Fibroblast of skin of right quadriceps (primary cell): Measurements from ENCODE around the gene IL36A.

Experiments used
- DNase-seq: peaks from one replicate; pipeline ENCODE4 v3.0.0-alpha.2; 2013

IL36A gene, protein sequence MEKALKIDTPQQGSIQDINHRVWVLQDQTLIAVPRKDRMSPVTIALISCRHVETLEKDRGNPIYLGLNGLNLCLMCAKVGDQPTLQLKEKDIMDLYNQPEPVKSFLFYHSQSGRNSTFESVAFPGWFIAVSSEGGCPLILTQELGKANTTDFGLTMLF

DNA sequence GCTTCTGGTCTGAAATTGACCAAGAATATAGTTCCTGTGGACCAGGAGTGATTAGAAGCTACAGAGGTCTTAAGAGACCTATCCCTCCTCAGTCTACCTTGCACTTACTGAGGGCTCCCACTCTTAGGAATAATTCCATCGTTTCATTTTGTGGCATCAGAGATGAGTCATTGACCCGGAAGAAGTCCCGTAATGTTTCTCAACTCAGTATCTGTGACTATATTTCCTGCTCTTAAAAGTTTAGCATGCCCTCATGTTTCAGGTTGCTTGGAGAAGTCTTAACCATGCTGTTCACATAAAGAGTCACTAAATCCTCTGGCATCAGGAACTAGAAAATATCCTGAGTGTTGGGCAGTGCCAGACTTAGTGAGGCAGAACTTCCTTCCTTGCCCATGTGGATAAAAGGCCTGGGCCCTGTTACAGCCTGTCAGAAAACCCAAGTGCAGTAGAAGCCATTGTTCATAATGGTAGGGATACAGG is at the start of gene IL36A:
Gene IL36A, plus strand, starts transcription at position 430 of the 480 bp plus-strand sequence. CDS start 413 bp downstream, outside the sequence.
- no peak for DNase-seq

DNA sequence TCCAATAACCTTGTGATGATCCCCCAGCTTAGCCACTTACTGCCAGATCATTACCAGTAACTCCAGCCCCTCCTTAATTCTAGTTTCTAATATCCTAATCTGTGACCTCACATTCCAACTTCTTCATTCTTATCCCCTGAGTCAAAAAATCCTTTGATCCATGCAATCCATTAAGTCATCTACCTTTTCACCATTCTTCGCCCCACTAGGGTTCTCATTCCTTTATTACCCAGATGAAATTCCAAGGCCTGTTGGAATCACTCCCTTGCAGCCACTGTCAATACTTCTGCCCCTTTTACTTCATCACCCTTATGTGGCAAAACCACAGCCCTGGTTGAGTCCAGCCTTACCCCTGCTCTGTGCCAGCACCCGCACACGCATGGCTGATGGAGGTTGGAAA is 47.7 kb upstream of the IL36A start:
- no peak for DNase-seq

DNA sequence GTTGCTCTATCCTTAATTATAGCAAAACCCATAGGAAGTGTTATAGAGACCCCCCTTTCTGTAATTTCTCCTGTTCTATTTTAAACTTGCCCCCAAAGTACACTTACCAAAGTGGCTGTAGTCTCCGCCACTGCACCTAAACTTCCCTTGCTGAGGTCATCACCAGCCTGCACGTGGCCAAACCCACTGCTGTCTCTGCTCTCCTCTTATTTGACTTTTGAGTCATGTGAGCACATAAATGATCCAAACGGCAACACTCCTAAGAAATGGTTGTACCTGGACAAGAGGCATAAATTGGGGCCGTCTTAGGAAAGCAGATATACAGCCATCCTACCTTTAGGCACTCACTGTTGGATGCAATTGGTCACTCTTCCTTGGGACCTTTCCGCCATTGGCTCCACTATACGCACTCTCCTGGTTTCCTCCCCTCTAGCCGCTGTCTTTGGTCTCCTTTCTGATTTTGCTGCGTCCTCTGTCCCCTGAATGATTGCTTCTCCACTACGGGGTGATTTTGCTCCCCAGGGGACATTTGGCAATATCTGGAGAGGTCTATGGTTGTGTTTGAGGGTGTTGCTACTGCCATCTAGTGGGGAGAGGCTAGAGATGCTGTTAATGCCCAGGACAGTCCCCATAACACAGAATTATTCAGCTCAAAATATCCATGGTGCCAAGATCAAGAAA is 46.7 kb upstream of the IL36A start:
- DNase-seq, result peak; percentile 55

DNA sequence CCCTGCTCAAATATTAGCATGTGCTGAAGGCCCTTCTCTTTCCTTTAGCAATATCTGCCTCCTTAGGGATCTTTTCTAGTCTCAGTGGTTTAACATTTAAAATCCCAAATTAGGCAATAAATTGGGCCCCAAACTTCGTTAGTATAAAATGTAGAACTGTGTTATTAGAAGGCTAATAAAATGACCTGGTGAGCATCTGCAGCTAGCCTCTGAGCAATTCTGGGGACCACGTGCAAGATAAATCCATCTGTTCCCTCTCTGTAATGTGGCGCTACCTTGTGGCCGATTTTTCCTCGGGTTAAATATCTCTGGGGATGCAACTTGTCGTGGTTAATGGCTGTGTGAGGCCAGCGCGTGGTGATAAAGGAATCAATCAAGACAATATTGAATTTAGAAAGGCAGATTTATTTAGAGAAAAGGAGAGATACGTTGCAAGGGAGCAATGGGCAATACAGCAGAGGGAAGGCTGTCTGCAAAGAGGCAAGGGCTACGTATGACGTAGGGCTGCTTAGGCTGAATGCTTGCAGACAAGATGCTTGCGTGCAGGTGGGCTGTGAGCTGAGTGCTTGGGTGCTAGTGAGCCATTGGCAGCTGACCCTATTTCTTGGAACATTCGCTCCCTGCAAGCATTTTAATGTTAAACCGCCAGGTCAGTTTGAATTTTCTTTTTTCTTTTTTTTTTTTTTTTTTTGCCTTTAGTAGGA is 46.0 kb upstream of the IL36A start:
- no peak for DNase-seq

DNA sequence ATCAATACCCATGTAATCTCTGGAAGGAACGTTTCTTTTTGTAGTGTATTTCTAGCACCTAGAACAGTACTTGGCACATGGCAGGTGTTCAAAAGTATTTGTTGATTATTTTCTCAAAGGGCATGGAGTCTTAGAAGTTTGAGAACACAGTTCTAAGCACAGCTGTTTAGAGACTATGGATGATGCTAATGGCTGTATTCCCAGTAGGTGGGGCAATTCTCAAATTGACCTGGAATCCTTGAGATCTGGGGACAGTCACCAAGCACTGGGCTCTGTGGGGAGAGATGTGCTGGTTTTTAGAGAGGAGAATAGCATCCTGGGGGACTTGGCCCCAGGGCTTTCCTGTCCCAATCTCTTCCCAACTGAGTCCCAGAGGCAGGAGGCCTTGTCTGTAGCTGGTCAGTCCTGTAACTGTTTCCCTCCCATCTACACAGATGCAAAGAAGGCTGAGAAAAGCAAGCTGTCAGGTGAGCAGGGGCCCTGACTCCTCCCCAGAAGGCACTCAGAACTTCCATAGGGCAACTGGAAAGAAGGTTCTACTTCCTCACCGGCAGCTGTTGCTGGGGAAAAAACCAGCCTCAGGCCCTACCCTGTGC is 44.9 kb upstream of the IL36A start:
- DNase-seq, result no peak

DNA sequence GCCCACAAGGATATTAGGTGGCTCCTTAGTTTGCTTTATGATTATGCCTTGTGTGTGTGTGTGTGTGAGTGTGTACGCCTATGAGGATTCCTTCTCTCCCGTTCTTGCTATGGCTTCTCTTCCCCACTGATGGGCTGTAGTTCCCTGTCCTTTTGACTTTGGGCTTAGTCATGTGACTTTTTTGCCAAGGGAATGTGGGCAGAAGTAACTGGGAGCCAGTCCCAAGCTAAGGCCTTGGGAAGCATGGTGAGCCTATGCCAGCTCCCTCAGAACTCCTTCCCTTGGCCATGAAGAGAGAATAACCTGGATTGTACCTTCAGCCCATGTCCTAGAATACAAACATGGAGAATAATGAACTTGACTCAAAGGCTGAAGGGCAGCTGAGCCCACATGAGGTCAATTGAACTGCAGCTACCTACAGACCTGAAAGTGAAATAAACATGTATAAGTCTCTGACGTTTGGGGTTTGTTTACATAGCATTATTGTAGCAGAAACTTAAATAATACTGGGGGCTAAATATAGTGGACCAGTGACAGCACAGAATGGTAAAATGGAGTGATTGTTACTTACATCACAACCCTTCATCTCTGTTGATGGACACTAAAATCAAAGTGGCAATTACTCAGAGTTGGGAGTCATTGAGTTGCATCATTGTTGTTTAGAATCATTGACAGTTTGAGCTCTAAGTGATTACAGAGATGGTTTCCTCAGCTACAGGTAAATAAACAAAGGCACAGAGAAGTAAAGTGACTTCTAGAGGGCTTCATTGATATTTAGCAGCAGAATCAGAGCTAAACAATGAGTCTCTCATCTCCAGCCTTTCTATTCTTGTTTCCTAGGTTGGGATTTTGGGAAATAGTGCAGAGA is 42.7 kb upstream of the IL36A start:
- DNase-seq, result no peak

DNA sequence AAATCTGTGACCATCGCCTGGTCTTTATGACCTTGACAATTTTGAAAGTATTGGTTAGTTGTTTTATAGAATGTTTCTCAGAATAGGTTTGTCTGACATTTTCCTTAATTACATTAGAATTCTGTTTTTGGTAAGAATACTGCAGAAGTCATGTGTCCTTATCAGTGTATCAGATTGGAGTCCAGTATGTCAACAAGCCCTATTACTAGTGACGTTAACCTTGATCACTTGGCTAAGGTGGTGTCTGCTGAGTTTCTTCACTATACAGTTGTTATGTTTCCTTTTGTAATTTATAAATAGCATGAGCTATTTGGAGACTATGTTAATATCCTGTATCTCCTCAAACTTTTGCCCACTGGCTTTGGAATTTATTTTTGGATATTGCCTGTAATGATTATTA is 38.2 kb upstream of the IL36A start:
- no peak for DNase-seq

DNA sequence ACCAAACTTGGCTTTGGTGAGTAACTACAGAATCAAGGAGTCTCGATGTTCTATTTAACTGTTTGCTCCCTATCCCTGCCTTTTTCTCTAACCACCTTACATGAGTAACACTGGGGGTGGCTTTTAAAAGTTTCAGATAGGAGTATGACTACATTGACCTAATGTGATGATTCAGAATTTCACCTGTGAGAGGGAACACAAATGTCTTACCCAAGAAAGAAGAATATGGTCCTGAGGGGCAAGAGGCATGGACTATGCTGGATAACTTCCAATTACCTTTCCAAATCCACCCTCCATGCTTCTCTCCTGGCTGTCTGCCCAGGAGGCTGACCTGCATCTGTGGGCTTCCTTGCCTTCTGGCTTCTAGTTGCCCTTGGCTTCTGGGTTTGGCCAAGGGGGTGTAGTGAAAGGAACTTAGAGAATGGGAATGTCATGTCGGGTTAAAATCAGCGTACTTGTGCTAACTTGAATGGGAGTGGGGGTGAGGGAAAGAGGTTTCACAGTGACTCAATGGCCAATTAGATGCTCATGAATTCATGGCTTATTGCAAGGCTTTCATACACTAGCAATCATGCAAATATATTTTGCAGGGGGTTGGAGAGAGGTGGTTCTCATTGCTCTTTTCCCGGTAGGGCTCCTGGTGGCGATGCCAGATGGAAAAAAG is 32.7 kb upstream of the IL36A start:
- DNase-seq, result no peak

DNA sequence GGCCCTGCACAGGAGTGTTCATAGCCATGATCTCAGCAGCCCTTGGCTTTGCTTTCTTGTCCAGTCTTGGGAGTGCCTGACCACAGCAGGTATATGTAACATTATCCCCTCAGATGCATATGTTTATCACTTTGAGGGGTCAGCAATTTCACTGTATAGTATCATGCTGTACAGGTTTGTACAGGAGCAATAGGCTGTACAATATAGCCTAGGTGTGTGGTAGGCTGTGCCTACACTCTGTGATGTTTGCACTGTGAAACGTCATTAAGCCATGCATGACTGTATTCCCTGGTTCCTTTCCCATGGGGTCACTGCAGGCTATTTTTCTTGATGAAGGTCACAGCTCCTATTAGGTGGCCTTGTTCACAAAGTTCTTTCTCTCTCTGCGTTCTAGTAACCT is 32.1 kb upstream of the IL36A start:
- DNase-seq, result no peak

DNA sequence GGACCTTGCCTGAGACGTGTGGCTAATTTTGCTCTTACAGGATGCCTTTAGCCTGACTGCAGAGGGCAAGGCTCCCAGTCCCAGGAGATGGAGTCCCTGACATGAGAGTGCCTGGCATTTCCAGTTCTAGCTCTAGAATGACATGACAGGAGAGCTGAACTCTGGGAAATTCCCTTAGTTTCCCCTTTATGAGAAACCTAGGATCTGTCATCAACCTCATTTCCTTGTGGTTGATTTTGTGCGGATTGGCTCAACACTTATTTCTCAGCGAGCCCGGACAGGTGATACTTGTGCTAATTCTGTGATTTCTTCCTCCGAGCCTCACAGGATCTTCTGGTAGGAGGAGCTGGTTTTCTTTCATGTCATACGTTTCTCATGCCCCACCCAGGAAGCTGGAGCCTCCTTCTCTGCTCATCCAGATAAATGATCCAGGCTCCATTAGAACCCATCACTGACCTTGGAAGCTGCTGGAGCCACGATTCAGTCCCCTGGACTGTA is 27.7 kb upstream of the IL36A start, which contains the start of gene IL36G:
Gene IL36G, plus strand, starts transcription at position 448 of the 498 bp plus-strand sequence. CDS start 633 bp downstream, outside the sequence.
- DNase-seq, result no peak

DNA sequence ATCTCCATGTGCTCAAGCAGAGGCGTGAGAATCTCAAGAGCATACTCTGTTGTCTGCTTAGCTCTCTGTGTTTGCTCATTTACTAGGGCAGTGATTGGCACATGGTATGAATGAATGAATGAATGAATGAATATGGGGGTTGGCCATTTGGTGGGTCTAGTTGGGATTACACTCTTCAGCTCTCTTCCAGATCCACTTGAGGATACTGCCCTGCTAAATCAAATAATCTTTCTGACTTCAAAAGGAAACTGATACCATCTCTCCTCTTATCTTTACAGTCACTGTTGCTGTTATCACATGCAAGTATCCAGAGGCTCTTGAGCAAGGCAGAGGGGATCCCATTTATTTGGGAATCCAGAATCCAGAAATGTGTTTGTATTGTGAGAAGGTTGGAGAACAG is 25.5 kb upstream of the IL36A start:
- no peak for DNase-seq

DNA sequence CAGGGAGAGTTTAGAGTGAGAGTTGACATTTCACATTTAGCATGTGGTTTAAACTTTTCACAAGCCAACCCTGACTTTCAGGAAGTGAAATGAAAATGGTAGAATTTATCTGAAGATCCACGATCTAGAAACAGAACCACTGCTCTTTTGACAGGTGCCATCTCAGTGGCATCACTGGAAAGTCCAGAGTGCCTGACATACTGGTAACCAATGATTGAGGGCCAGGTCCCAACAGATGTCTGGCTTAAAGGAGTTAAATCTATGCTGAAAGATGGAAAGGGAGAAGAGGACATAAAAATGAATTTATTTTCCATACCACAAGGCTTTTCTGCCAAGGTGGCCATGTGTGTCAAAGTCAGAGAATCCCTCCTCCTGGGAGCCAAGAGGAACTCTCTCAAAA is 24.7 kb upstream of the IL36A start:
- no peak for DNase-seq

DNA sequence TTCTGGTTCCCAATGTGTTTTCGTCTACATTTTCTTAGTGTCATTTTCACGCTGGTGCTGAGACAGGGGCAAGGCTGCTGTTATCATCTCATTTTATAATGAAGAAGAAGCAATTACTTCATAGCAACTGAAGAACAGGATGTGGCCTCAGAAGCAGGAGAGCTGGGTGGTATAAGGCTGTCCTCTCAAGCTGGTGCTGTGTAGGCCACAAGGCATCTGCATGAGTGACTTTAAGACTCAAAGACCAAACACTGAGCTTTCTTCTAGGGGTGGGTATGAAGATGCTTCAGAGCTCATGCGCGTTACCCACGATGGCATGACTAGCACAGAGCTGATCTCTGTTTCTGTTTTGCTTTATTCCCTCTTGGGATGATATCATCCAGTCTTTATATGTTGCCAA is 20.2 kb upstream of the IL36A start:
- DNase-seq, result no peak

DNA sequence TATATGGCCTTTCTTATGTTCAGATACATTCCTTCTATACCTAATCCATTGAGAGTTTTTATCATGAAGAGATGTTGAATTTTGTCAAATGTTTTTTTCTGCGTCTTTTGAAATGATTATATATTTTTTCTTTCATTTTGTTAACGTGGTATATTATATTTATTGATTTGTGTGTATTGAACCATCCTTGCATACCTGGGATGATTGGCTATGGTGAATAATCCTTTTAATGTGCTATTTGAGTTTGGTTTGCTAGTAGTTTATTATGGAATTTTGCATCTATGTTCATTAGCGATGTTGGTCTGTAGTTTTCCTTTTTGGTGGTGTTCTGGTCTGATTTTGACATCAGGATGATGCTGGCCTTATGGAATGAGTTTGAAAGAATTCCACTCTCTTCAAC is 15.6 kb upstream of the IL36A start:
- no peak for DNase-seq

DNA sequence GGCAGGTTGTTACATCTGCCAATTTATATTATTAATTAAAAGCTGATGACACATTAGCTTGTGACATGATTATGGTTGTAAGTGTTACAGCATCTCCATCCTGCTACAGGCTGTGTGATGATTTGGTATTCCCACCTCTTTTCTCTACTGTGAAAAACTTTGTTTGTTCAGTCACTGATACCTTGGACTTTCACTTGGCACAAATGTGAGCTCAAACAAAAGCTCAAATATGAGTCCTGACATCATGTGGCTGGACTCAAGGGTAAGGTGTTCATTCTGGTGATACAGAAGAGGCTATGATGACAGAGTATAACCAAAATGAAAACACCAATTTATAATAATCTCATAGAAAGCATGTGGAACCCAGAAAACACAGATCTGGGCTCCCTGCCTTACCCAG is 11.4 kb upstream of the IL36A start:
- no peak for DNase-seq

DNA sequence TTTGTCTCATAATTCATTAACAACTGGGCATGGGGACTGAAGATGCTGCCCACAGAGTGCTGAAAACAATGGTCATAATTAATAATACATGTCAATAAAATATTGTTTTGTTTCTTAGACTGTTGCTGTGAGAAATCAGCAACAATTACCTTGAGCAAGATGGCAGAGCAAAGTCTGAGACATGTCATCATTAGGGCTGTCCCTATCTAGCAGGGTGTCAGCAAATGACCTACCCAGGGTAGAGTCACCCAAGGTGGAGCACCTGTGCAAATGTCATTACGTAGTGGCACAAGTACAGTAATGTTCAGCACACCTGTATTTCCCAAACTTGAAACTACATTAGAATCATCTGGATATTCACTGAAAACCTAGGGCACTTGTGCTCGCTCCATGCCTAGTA is 10.6 kb upstream of the IL36A start:
- no peak for DNase-seq

DNA sequence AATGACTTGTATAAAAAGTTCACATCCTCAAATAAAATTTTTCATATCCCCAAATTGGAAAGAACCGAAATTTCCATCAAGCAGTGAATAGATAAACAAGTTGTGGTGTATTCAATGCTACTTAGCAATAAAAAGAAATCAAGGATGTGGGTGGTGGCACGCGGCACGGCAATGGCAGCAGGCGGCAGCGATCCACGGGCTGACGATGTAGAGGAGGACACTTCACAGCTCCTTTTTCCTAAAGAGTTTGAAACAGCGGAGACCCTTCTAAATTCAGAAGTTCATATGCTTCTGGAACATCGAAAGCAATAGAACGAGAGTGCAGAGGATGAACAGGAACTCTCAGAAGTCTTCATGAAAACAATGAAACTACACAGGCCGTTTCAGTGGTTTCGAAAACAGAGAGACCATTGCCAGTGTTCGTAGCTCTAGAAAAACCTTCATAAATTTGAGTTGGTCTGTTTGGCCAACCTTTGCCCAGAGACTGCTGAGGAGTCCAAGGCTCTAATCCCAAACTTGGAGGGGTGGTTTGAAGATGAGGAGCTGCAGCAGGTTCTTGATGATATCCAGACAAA is 9.8 kb upstream of the IL36A start:
- no peak for DNase-seq

DNA sequence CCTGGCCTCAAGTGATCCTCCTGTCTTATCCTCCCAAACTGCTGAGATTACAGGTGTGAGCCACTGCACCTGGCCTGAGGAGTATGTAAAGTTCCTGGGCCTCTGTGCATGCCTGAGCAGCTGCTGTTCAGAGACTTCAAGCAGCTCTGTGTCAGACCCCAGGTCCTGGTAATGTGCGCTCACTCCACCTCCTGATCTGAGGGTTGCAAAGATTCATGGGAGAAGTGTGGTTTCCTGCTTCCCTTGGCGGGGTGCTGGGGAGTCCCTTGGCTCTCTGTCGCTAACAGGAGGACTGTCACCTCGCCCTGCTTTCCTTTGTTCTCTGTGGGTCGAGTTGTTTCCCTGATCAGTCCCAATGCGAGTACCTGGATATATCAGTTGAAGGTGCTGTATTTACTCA is 8.6 kb upstream of the IL36A start:
- DNase-seq, result no peak

DNA sequence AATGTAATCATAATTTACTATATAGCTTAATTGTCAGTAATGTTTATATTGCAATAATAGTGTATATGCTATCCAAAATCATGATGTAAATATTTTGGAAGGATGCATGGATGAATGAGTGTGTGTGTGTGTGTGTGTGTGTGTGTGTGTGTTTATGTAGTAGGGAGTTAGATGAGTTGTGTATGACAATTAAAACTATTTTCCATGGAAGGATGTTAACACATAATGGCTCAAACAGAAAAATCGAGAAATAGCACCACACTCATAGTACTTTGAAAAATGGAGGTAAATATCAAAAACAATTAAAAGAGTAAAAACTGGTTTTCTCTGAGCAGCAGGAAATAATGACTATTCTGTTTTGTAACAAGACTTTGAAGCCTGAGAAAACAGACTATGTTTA is 8.1 kb upstream of the IL36A start:
- DNase-seq, result no peak

DNA sequence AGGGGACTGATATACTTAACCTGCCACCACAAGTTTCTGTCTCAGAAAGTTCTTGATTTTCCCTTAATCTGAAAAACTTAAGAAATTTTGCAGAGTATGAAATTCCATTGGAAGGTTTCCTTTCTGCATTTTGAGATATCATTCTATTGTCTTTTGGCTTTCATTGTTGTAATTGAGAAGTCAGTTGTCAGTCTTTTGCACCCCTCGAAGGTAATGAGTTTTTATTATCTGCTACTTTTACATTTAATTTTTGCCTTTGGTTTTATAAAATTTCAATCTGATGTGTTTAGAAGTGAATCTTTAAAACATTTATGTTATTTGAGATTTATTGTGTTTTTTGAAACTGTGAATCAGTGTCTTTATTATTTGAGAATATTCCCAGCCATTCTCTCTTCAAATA is 4.8 kb upstream of the IL36A start:
- DNase-seq, result no peak

DNA sequence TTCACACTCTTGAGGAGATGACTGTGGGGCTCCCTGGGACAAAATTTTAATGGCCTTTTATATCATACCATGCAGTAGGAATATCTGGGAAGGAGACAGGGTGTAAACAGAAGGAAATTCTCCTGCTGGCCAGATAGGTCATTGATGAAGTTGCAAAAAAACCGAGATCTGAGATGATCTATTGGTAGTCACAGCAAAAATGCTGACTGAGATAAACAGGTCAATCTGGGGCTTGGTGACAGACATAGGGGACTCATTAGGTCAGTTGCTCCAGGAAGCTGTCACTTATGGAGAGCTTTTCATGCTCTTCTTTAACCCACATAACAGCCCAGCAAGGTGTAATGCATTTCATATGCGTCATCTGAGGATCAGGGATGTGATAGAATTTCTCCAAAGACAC is 2.6 kb upstream of the IL36A start:
- no peak for DNase-seq

DNA sequence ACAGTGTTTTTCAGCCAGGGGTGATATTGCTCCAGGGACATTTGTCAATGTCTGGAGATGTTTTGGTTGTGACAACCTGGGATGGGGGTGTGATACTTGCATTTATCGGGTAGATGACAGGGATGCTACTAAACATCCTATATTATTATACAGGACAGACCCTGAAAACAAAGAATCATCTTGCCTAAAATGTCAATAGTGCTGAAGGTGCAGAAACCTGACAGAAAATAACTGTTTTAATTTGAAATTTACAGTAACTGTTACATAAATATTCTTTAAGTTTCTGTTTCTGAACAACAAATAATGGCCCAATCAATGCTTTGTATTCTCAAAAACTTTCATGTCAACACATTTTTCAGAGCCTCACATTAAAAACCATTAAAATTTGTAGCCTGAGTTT is 2.0 kb downstream of the IL36A start:
- no peak for DNase-seq
